LNCaP clone FGC (cell line): ENCODE measurements around the gene CD276.
A peak's percentile ranks its signal among the peaks of the same experiment; 100 is the strongest.

Experiments
- DNase-seq: peaks from one replicate; pipeline ENCODE4 v3.0.0-alpha.2; 2011; ENCODE audit warnings: low read depth
- H3K4me3 ChIP-seq: 2 replicates; pipeline ENCODE4 v1.5.1; 2011; ENCODE audit warnings: mild to moderate bottlenecking, low read depth, low read length, control low read depth
- CTCF ChIP-seq: IDR thresholded peaks from 2 replicates; pipeline ENCODE4 v1.5.1; 2012; ENCODE audit warnings: mild to moderate bottlenecking; ENCODE audit not compliant: control insufficient read depth, insufficient read depth; ENCODE audit errors: extremely low read depth

The CD276 gene

GRCh38 chr15:73679180-73679579, 5.0 kb upstream of the CD276 start:
- TF ChIP-seq CTCF = no peak
- no peak for DNase-seq
- H3K4me3 ChIP-seq = no peak overlapping the region

- no peak overlapping the region for H3K4me3 ChIP-seq
- TF ChIP-seq CTCF = no peak
- no peak for DNase-seq
These were observed 4.2 kb upstream of the CD276 start for GRCh38 chr15:73679964-73680363.

- no peak overlapping the region for H3K4me3 ChIP-seq
- TF ChIP-seq CTCF = no peak
- DNase-seq = no peak
These were observed 3.6 kb upstream of the CD276 start for GRCh38 chr15:73680549-73680948.

GRCh38 chr15:73681063-73681462, 3.1 kb upstream of the CD276 start:
- TF ChIP-seq CTCF = no peak
- no peak for DNase-seq
- H3K4me3 ChIP-seq = no peak overlapping the region

- no peak for TF ChIP-seq CTCF
- DNase-seq = no peak
- H3K4me3 ChIP-seq = no peak overlapping the region
These were observed 2.2 kb upstream of the CD276 start for GRCh38 chr15:73681856-73682599.

GRCh38 chr15:73682600-73683090, 1.5 kb upstream of the CD276 start:
- no peak for DNase-seq
- TF ChIP-seq CTCF = no peak
- no peak overlapping the region for H3K4me3 ChIP-seq

- no peak for DNase-seq
- peak; percentile 50 for TF ChIP-seq CTCF
- H3K4me3 ChIP-seq = peak overlapping the region; percentile 72
These were observed 866 bp upstream of the CD276 start for GRCh38 chr15:73683257-73683776.
